Uterus (tissue), 2 donors: ENCODE measurements around the gene PKNOX1.

Experiments used
- POLR2A ChIP-seq, 2 donors: fragments of 450-650 bp; IDR thresholded peaks; one replicate each; pipeline ENCODE4 v1.6.1; 2016; ENCODE audit warnings: antibody characterized with exemption in 2 of 2, mild to moderate bottlenecking in 1 of 2, moderate library complexity in 1 of 2
- TF ChIP-seq, protein P1 (sequence below), 4 experiments: fragments of 200-600 bp in 2 of 4; fragments of 450-650 bp in 2 of 4; sonication (generic) in 2 of 4; IDR thresholded peaks; one replicate each; pipeline ENCODE4 v1.5.1; 2016 to 2019; ENCODE audit warnings: antibody characterized with exemption in 4 of 4, mild to moderate bottlenecking in 2 of 4, moderate library complexity in 1 of 4

DNA sequence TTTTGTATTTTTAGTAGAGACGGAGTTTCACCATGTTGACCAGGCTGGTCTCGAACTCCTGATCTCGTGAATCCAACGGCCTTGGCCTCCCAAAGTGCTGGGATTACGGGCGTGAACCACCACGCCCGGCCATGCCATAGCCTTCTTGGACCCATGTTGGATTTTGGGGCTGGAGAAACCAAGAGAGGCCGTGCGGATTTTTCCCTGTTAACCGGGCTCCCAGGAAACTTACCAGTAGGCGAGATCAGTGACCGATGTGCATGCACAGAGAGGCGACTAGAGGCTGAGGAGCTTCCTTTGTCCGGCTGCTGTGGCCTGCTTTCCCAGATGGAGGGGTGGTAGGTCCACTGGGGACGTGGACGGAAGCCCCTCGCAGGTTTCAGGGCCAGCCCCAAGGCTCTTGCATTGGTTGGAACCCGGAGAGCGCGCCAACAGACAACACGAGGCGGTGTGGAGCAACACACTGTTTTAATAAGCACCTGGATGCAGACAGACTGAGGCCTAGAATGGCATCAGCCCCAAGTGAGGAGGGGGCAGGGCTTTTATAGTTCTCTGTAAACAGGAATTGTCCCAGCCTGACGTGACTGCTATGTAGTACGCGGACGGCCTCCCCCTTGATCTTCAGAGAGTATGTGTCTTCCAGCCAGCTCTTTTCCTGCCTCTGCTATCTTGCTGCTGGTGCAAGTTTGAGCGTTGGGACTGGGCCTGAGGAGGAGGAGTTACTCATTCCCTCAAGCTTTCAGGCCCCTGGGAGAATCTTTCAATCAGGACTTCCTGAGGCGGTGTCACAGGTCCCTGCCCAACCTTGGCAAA, 49.0 kb upstream of the PKNOX1 start, which contains the start of gene ERVH48-1:
- TF ChIP-seq POLR2A (IDR thresholded peaks at IDR 0.05), result no peak
- TF ChIP-seq, protein P1, sequence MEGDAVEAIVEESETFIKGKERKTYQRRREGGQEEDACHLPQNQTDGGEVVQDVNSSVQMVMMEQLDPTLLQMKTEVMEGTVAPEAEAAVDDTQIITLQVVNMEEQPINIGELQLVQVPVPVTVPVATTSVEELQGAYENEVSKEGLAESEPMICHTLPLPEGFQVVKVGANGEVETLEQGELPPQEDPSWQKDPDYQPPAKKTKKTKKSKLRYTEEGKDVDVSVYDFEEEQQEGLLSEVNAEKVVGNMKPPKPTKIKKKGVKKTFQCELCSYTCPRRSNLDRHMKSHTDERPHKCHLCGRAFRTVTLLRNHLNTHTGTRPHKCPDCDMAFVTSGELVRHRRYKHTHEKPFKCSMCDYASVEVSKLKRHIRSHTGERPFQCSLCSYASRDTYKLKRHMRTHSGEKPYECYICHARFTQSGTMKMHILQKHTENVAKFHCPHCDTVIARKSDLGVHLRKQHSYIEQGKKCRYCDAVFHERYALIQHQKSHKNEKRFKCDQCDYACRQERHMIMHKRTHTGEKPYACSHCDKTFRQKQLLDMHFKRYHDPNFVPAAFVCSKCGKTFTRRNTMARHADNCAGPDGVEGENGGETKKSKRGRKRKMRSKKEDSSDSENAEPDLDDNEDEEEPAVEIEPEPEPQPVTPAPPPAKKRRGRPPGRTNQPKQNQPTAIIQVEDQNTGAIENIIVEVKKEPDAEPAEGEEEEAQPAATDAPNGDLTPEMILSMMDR (IDR thresholded peaks at IDR 0.05), result no peak
